Esophagus muscularis mucosa (tissue), 4 donors: Measurements from ENCODE around the gene HMMR. TPM values are rescaled to one million over a fixed set of nuclear protein-coding genes. Genes with fewer than 3 reads are reported as not detected.

Experiments
- DNase-seq: peaks from one replicate; pipeline ENCODE4 v3.0.0-alpha.2; 2017; ENCODE audit errors: extremely low spot score
- H3K27ac ChIP-seq, 4 donors: fragments of 200-600 bp; sonication (generic); replicated peaks in 1 of 4; 1 replicate in 3 of 4; 2 replicates in 1 of 4; pipeline ENCODE4 v1.5.1; 2016 to 2019; ENCODE audit warnings: mild to moderate bottlenecking in 1 of 4
- H3K27me3 ChIP-seq, 4 donors: fragments of 200-600 bp; sonication (generic); one replicate each; pipeline versions ENCODE4 v1.5.1 to v1.6.0; 2016 to 2019
- H3K36me3 ChIP-seq, 4 donors: fragments of 200-600 bp; sonication (generic); one replicate each; pipeline ENCODE4 v1.5.1; 2016 to 2019
- H3K4me1 ChIP-seq, 4 donors: fragments of 200-600 bp; sonication (generic); one replicate each; pipeline ENCODE4 v1.5.1; 2016 to 2019
- H3K4me3 ChIP-seq, 4 donors: fragments of 200-600 bp; sonication (generic); 1 replicate in 2 of 4; 2 replicates in 2 of 4; pipeline ENCODE4 v1.5.1; 2016 to 2019; ENCODE audit warnings: mild to moderate bottlenecking in 4 of 4, moderate library complexity in 1 of 4
- H3K9me3 ChIP-seq, 4 donors: fragments of 200-600 bp; sonication (generic); 1 replicate in 3 of 4; 2 replicates in 1 of 4; pipeline ENCODE4 v1.5.1; 2016 to 2019
- EP300 ChIP-seq: sonication (generic); formaldehyde crosslinking; IDR thresholded peaks from one replicate; pipeline ENCODE4 v1.6.1; 2017; ENCODE audit warnings: antibody characterized with exemption
- POLR2A ChIP-seq: fragments of 450-650 bp; IDR thresholded peaks from one replicate; pipeline ENCODE4 v1.6.1; 2017; ENCODE audit warnings: antibody characterized with exemption, moderate library complexity, mild to moderate bottlenecking, low read depth
- POLR2AphosphoS5 ChIP-seq, 2 donors: sonication (generic); formaldehyde crosslinking; IDR thresholded peaks; one replicate each; pipeline ENCODE4 v1.6.1; 2017; ENCODE audit warnings: antibody characterized with exemption in 2 of 2
- WGBS: methylation state at CpG from one replicate; pipeline ENCODE4 v1.1.5; 2018; 5-methylcytosine and 5-hydroxymethylcytosine counted together
- intact Hi-C: fragments of 100-400 bp; cut with DNase I; formaldehyde crosslinking; loops from one replicate; pipeline ENCODE4 v1.15.1; 2023
- total RNA-seq, 4 donors: library from RNA; depleted of rRNA; stranded (reverse); fragments of >200 nt; gene quantifications; one replicate each; pipeline versions ENCODE4 v1.1.0 to v1.2.1, GENCODE V29; 2016
- TF ChIP-seq, protein P1 (sequence below), 3 experiments: fragments of 200-600 bp in 2 of 3; fragments of 450-650 bp in 1 of 3; sonication (generic) in 2 of 3; IDR thresholded peaks; one replicate each; pipeline ENCODE4 v1.5.1; 2017 to 2019; ENCODE audit warnings: antibody characterized with exemption in 3 of 3, mild to moderate bottlenecking in 2 of 3, moderate library complexity in 1 of 3

Gene HMMR
- total RNA-seq, 4 donors from 2014 or later, result 0.17 to 0.57 (median 0.26) TPM; not detected in 1

DNA sequence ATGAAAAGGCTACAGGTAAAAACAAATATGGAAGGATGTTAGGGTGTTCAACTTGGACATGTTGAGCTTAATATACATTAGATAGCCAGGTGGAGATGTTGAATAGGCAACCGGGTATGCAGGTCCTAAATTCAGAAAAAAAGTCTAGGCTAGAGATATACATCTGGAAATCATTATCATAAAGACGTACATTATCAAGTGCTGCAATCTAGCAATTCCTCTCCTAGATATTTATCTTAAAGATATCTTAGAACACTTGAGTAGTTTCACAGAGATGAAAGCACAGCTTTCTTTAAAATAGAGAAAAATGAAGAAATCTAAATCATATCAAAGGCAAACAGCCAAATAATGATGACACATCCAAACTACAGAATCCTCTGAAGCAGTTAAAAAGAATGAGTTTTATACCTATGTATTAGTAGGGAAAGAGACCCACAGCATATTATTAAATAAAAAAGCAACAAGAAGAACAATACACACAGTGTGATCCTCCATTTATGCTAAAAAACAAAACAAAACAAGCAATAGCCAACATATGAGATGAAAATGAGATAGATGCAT lies 4.3 kb upstream of the HMMR start:
- TF ChIP-seq POLR2AphosphoS5 (IDR thresholded peaks at IDR 0.05) (no peak), POLR2A (no peak), EP300 (no peak)
- TF ChIP-seq, protein P1, sequence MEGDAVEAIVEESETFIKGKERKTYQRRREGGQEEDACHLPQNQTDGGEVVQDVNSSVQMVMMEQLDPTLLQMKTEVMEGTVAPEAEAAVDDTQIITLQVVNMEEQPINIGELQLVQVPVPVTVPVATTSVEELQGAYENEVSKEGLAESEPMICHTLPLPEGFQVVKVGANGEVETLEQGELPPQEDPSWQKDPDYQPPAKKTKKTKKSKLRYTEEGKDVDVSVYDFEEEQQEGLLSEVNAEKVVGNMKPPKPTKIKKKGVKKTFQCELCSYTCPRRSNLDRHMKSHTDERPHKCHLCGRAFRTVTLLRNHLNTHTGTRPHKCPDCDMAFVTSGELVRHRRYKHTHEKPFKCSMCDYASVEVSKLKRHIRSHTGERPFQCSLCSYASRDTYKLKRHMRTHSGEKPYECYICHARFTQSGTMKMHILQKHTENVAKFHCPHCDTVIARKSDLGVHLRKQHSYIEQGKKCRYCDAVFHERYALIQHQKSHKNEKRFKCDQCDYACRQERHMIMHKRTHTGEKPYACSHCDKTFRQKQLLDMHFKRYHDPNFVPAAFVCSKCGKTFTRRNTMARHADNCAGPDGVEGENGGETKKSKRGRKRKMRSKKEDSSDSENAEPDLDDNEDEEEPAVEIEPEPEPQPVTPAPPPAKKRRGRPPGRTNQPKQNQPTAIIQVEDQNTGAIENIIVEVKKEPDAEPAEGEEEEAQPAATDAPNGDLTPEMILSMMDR (IDR thresholded peaks at IDR 0.05), result no peak
- peaks cover 4 to 51% (median 40%) of the 10 kb centered on the region in 4 donors for H3K36me3 ChIP-seq
- no peaks in the 10 kb centered on the region for H3K27me3 ChIP-seq
- no peak overlapping the region for H3K27ac ChIP-seq
- H3K9me3 ChIP-seq, result no peaks in the 10 kb centered on the region
- intact Hi-C loops, result no loop called here
- no peak for DNase-seq
- peaks cover 13 to 24% (median 22%) of the 10 kb centered on the region in 4 donors for H3K4me1 ChIP-seq
- WGBS, result 74% methylated on average over 2 of the region's 2 CpGs
- H3K4me3 ChIP-seq, result no peak overlapping the region

DNA sequence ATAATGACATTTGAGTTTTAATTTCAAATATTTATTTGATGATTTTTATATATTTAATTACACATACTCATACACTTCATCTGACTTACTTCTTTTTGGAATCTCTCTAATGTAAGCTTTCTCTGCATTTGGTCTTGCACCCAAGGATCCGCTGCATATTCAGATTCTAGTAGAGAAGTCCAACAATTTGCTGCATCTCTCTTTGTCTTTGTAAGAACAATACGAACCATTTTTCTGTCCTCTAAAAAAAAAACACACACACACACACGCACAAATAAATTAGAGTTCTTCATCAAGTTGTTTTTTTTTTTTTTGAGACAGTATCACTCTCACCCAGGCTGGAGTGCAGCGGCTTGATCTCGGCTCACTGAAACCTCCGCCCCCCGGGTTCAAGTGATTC lies 3.6 kb upstream of the HMMR start:
- Histone ChIP-seq H3K36me3 (peaks cover 4 to 44% (median 34%) of the 10 kb centered on the region in 4 donors), H3K4me3 (no peak overlapping the region), H3K9me3 (no peaks in the 10 kb centered on the region), H3K4me1 (peaks cover 18 to 32% (median 30%) of the 10 kb centered on the region in 4 donors), H3K27me3 (no peaks in the 10 kb centered on the region), H3K27ac (no peak overlapping the region)
- intact Hi-C loops, result no loop called here
- TF ChIP-seq EP300, result no peak
- TF ChIP-seq, protein P1 (IDR thresholded peaks at IDR 0.05), result no peak
- TF ChIP-seq POLR2AphosphoS5 (IDR thresholded peaks at IDR 0.05), result no peak
- TF ChIP-seq POLR2A, result no peak
- no peak for DNase-seq
- 85% methylated on average over 7 of the region's 7 CpGs for WGBS

DNA sequence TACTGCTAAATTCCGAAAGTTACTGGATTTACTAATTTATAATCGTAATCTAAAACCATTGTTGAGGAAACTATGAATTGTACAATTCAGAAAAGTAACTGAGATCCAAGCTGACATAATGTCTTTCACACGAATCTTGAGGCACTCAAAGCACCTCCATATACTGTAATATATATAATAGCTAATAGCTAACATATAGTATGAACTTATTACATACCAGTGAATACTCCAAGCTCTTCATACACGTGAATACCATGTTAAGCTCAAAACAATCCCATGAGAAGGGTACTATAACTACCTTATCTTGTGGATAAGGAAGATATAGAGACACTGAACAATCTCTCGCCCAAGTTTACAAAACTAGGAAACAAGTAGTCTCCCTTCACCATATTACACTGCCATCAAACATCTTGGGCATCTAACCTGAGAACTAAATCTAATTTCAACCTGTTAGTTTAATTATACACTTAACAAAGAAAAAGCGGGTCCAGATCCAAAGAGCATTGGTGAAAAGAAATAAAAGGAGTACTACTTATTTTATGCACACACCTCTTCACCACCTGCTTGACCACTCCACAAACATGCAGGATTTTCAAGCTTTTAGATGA lies 1.6 kb upstream of the HMMR start:
- H3K9me3 ChIP-seq, result no peaks in the 10 kb centered on the region
- 46% methylated on average over 6 of the region's 6 CpGs for WGBS
- H3K27me3 ChIP-seq, result no peaks in the 10 kb centered on the region
- intact Hi-C loops, result no loop called here
- peak overlapping the region; percentile 78 to 87 (median 84) for H3K4me3 ChIP-seq
- DNase-seq, result no peak
- peaks cover 4 to 24% (median 19%) of the 10 kb centered on the region in 4 donors for H3K36me3 ChIP-seq
- H3K4me1 ChIP-seq, result peaks cover 18 to 36% (median 32%) of the 10 kb centered on the region in 4 donors
- TF ChIP-seq EP300, result no peak
- TF ChIP-seq, protein P1 (IDR thresholded peaks at IDR 0.05), result no peak
- no peak for TF ChIP-seq POLR2A
- TF ChIP-seq POLR2AphosphoS5 (IDR thresholded peaks at IDR 0.05), result no peak
- peak overlapping the region; percentile 92 to 98 (median 96) for H3K27ac ChIP-seq

DNA sequence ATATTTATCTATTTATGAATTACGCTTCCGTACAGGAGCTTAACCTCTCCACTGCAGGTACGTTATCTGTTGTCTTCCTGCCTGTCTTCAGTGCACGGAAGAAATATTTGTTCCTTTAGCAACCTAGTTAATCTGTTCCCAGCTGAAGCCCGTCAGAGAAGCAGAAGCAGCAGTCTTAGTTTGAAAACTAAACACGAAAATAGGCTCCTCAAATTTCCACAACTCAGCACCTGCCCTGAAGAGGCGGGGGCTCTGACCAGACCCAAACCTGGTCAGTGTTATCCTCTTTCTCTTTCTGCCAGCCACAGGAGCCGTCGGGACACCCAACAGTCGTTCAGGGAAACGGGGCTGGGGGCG lies 992 bp upstream of the HMMR start:
- H3K27ac ChIP-seq, result peak overlapping the region; percentile 92 to 98 (median 96)
- intact Hi-C loops, result no loop called here
- H3K27me3 ChIP-seq, result no peaks in the 10 kb centered on the region
- peaks cover 18 to 36% (median 32%) of the 10 kb centered on the region in 4 donors for H3K4me1 ChIP-seq
- no peak for TF ChIP-seq EP300
- H3K36me3 ChIP-seq, result peaks cover 4 to 19% (median 15%) of the 10 kb centered on the region in 4 donors
- no peak for DNase-seq
- WGBS, result under 1% methylated on average over 12 of the region's 12 CpGs
- no peaks in the 10 kb centered on the region for H3K9me3 ChIP-seq
- H3K4me3 ChIP-seq, result peak overlapping the region; percentile 78 to 87 (median 84)

DNA sequence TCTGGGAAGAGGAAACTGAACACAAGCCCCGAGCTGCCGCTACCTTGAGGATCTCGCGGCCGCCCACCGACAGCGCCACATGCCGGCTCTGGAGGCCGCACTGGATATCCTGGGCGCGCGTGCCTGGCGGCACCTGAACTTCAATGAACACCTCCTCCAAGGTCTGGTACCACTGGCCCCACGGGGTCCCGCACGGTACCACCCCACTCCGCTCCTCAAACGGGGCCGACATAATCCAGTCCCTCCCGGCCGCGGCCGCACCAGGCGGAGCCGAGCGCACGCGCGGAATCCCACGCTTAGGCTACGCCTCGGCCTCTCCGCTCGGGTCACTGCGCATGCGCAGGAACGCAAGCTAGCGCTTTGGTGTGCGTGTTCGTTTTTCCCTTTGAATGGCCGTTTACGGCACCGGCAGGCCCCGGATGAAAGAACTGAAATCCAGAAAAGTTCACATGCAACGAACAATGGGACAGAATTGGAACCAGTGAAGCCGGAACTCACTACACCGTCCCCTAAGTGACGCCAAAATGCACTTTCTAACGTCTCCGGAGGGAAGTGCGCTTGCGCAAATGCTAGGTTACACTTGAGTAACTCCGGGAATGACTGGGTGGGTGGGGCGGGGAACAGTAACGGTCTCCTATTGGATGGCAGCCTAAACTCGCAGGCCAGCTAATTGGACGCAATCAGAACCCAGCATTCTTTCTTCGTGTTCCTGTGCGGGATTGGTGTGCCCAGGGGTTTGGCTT lies 442 bp upstream of the HMMR start, which contains the start of gene NUDCD2:
NUDCD2 (minus strand) TSS at position 284 of the 743 bp plus-strand sequence; CDS start at position 232, 52 bp downstream.
- Histone ChIP-seq H3K36me3 (peaks cover 4 to 14% (median 10%) of the 10 kb centered on the region in 4 donors), H3K27ac (peak within 1 kb of the TSS; percentile 92 to 98 (median 96)), H3K4me3 (peak within 1 kb of the TSS; percentile 78 to 87 (median 84)), H3K9me3 (no peaks in the 10 kb centered on the region), H3K4me1 (peaks cover 18 to 36% (median 32%) of the 10 kb centered on the region in 4 donors), H3K27me3 (no peaks in the 10 kb centered on the region)
- 0% methylated on average over 35 of the region's 59 CpGs for WGBS
- no peak for TF ChIP-seq EP300
- peak; percentile 93 to 96 for TF ChIP-seq POLR2AphosphoS5 (IDR thresholded peaks at IDR 0.05)
- peak; percentile 64 for TF ChIP-seq POLR2A
- TF ChIP-seq, protein P1 (IDR thresholded peaks at IDR 0.05), result peak; percentile 26 to 28 (median 28)
- peak; percentile 99 for DNase-seq
- intact Hi-C loops, result loop anchor here (5.0 kb wide), 1 partner anchor 42 kb away; no protein-coding TSS in a partner anchor
